ENCODE data around the gene ANAPC13.

ANAPC13 gene

GRCh38 chr3:134485718-134486576 is at the start of gene ANAPC13, which contains the start of gene CEP63:
TSS of gene ANAPC13 (minus strand) at chr3:134485985. CDS start at chr3:134482904, 3,081 bp downstream.
TSS of gene CEP63 (plus strand) at chr3:134486057. CDS start at chr3:134495321, 9,264 bp downstream.
- DNase-seq, result peak; percentile 90

GRCh38 chr3:134535186-134535970 is 49.6 kb upstream of the ANAPC13 start:
- DNase-seq, result no peak

- DNase-seq, result no peak
Observed at GRCh38 chr3:134533493-134533892, 47.7 kb upstream of the ANAPC13 start.

- DNase-seq, result no peak
Observed at GRCh38 chr3:134527538-134528186, 41.9 kb upstream of the ANAPC13 start.

GRCh38 chr3:134527037-134527436 is 41.3 kb upstream of the ANAPC13 start:
- no peak for DNase-seq

- no peak for DNase-seq
Observed at GRCh38 chr3:134526319-134526718, 40.5 kb upstream of the ANAPC13 start.

GRCh38 chr3:134525293-134525692 is 39.5 kb upstream of the ANAPC13 start:
- no peak for DNase-seq

- no peak for DNase-seq
Observed at GRCh38 chr3:134522541-134522940, 36.8 kb upstream of the ANAPC13 start.

- DNase-seq, result no peak
Observed at GRCh38 chr3:134517791-134518190, 32.0 kb upstream of the ANAPC13 start.

- no peak for DNase-seq
Observed at GRCh38 chr3:134516905-134517304, 31.1 kb upstream of the ANAPC13 start.

GRCh38 chr3:134511500-134511899 is 25.7 kb upstream of the ANAPC13 start:
- no peak for DNase-seq

GRCh38 chr3:134505485-134505884 is 19.7 kb upstream of the ANAPC13 start:
- DNase-seq, result no peak

- no peak for DNase-seq
Observed at GRCh38 chr3:134504132-134504531, 18.3 kb upstream of the ANAPC13 start.

GRCh38 chr3:134503266-134503665 is 17.5 kb upstream of the ANAPC13 start:
- DNase-seq, result no peak

GRCh38 chr3:134496471-134497071 is 10.8 kb upstream of the ANAPC13 start:
- no peak for DNase-seq

- DNase-seq, result no peak
Observed at GRCh38 chr3:134495980-134496379, 10.2 kb upstream of the ANAPC13 start.

- DNase-seq, result no peak
Observed at GRCh38 chr3:134494495-134494894, 8.7 kb upstream of the ANAPC13 start.

GRCh38 chr3:134487406-134487805 is 1.6 kb upstream of the ANAPC13 start:
- no peak for DNase-seq

GRCh38 chr3:134486577-134487041 is 824 bp upstream of the ANAPC13 start:
- no peak for DNase-seq

- DNase-seq, result no peak
Observed at GRCh38 chr3:134485075-134485717, 589 bp downstream of the ANAPC13 start.

- DNase-seq, result peak; percentile 12
Observed at GRCh38 chr3:134483195-134483900, 2.4 kb downstream of the ANAPC13 start.

GRCh38 chr3:134482622-134483021 is 3.2 kb downstream of the ANAPC13 start:
- DNase-seq, result no peak

Data from T1000 (cell line).